GM12878 (cell line): Measurements from ENCODE around the gene STEAP2. TPM values are rescaled to one million over a fixed set of nuclear protein-coding genes. Genes with fewer than 3 reads are reported as not detected.

Source experiments
- ATAC-seq: fragments of 200-7000 bp; cut with Tn5 transposase; 3 replicates; pipeline ENCODE4 v1.9.1; 2020; ENCODE audit warnings: mild to moderate bottlenecking, moderate library complexity
- BruUV-seq: library from RNA; stranded (reverse); fragments of 400-500 nt; replicated peaks from 2 replicates; lab custom pipeline; 2021; lab: Mats Ljungman, UMichigan
- CTCF ChIA-PET: fragments of 300-600 bp; sonication (Branson Sonifier 250); formaldehyde crosslinking; extraction: SDS; loops from one replicate; lab custom pipeline; 2021; ENCODE audit warnings: inconsistent platforms; lab: Yijun Ruan, JAX
- POLR2A ChIA-PET: fragments of 350-600 bp; formaldehyde crosslinking; extraction: SDS; loops from one replicate; lab custom pipeline; 2021; ENCODE audit warnings: inconsistent platforms; lab: Charles Lee
- RAD21 ChIA-PET: fragments of 300-600 bp; sonication (Branson Sonifier 250); formaldehyde crosslinking; loops from one replicate; lab custom pipeline; 2023; ENCODE audit warnings: antibody characterized with exemption; ENCODE audit not compliant: unreplicated experiment; lab: Charles Lee
- SMC1A ChIA-PET: fragments of 300-600 bp; sonication (Branson Sonifier 250); formaldehyde crosslinking; loops from one replicate; lab custom pipeline; 2023; ENCODE audit not compliant: unreplicated experiment, uncharacterized antibody; lab: Charles Lee
- DNase-seq: peaks from one replicate; pipeline ENCODE4 v3.0.0-alpha.2; 2011; ENCODE audit warnings: low read depth, low spot score
- FAIRE-seq: peaks from 3 replicates; lab custom pipeline; 2011; peaks lifted over from hg19 to GRCh38; lab: Jason Lieb, UNC
- H2AFZ ChIP-seq: 2 replicates; pipeline ENCODE4 v1.6.0; 2011; ENCODE audit warnings: low read depth, low read length, control low read depth; ENCODE audit not compliant: control insufficient read depth
- H3K27ac ChIP-seq: 2 replicates; pipeline ENCODE4 v1.5.1; 2011; ENCODE audit warnings: control low read depth; ENCODE audit not compliant: control insufficient read depth, insufficient read depth
- H3K27me3 ChIP-seq, 2 experiments: replicated peaks in 1 of 2; 2 replicates each; pipeline versions ENCODE4 v1.6.0 to v1.6.1; 2011; ENCODE audit warnings: low read length in 1 of 2; ENCODE audit not compliant: control insufficient read depth in 2 of 2, insufficient read depth in 2 of 2
- H3K36me3 ChIP-seq, 2 experiments: 2 replicates each; pipeline ENCODE4 v1.5.1; 2011; ENCODE audit warnings: low read length in 1 of 2; ENCODE audit not compliant: control insufficient read depth in 2 of 2, insufficient read depth in 2 of 2
- H3K4me1 ChIP-seq: 2 replicates; pipeline ENCODE4 v1.6.1; 2011; ENCODE audit warnings: mild to moderate bottlenecking, low read length, moderate library complexity, mixed read lengths; ENCODE audit not compliant: control insufficient read depth, insufficient read depth
- H3K4me2 ChIP-seq: 2 replicates; pipeline ENCODE4 v1.6.0; 2011; ENCODE audit warnings: control low read depth; ENCODE audit not compliant: control insufficient read depth, insufficient read depth
- H3K4me3 ChIP-seq: fragments of 200-600 bp; sonication (generic); 2 replicates; pipeline ENCODE4 v1.5.1; 2016
- H3K79me2 ChIP-seq: 2 replicates; pipeline ENCODE4 v1.6.0; 2011; ENCODE audit warnings: low read length; ENCODE audit not compliant: control insufficient read depth, insufficient read depth
- H3K9ac ChIP-seq: 2 replicates; pipeline ENCODE4 v1.8.0; 2011; ENCODE audit warnings: low read length, control low read depth, mixed read lengths; ENCODE audit not compliant: control insufficient read depth, insufficient read depth
- H3K9me3 ChIP-seq: replicated peaks from 3 replicates; pipeline ENCODE4 v1.5.1; 2011; ENCODE audit warnings: mild to moderate bottlenecking, low read length; ENCODE audit not compliant: control insufficient read depth, insufficient read depth
- H4K20me1 ChIP-seq: 2 replicates; pipeline ENCODE4 v1.6.0; 2011; ENCODE audit not compliant: control insufficient read depth, insufficient read depth
- CHD1 ChIP-seq: IDR thresholded peaks from 2 replicates; pipeline ENCODE4 v1.6.1; 2012; ENCODE audit warnings: low read depth, low read length, improper control_type of control experiment
- RELB ChIP-seq: fragments of 450-650 bp; IDR thresholded peaks from 2 replicates; pipeline ENCODE4 v1.6.1; 2017; ENCODE audit warnings: low read depth, mild to moderate bottlenecking, moderate library complexity
- SMARCA5 ChIP-seq: fragments of 450-650 bp; IDR thresholded peaks from 2 replicates; pipeline ENCODE4 v1.6.1; 2017; ENCODE audit warnings: mild to moderate bottlenecking
- WGBS: methylation state at CpG from one replicate; pipeline ENCODE4 v1.1.6; 2016; ENCODE audit warnings: low lambda C conversion rate; ENCODE audit not compliant: insufficient replicate concordance, insufficient coverage; ENCODE audit errors: missing lambda C conversion rate; 5-methylcytosine and 5-hydroxymethylcytosine counted together
- in situ Hi-C: fragments of 300-500 bp; cut with MboI; formaldehyde crosslinking; loops from 9 replicates; pipeline ENCODE4 v1.14.3; 2018; ENCODE audit warnings: mixed read lengths
- intact Hi-C: fragments of 100-400 bp; cut with micrococcal nuclease; formaldehyde crosslinking; loops from one replicate; pipeline ENCODE4 v1.14.2; 2022; ENCODE audit not compliant: unreplicated experiment
- polyA plus RNA-seq, 11 experiments: library from polyadenylated mRNA; depleted of rRNA in 4 of 11; unstranded in 6 of 11; stranded (reverse) in 5 of 11; fragments of >200 nt; fragmentation: Nextera tagmentation in 4 of 11; fragmentation: Illumina TruSeq in 1 of 11; extraction: Ambion mirVana in 4 of 11; extraction: Trizol in 1 of 11; gene quantifications; 1 replicate in 1 of 11; 2 replicates in 10 of 11; pipeline versions ENCODE4 v1.2.1 to v1.2.3, GENCODE V29; 2011 to 2016; ENCODE audit warnings: inconsistent platforms in 2 of 11, missing spikeins in 2 of 11, low read depth in 1 of 11
- total RNA-seq, 4 experiments: library from RNA; depleted of rRNA in 3 of 4; stranded (reverse); fragments of >200 nt in 3 of 4; fragmentation: Illumina TruSeq in 1 of 4; extraction: Trizol in 1 of 4; gene quantifications; 2 replicates each; pipeline versions ENCODE4 v1.2.1 to v1.2.3, GENCODE V29; 2013 to 2021

STEAP2 gene
- total and polyA plus RNA-seq, 10 of the 15 experiments (the other 5 are each of a cell fraction or from before 2014, with no cell fraction given) = 0.64 to 17.6 (median 1.8) TPM

GRCh38 chr7:90172624-90173023 lies 38.9 kb upstream of the STEAP2 start:
- ATAC-seq = no peak; the same call in 2 of the 3 replicates
- no peaks in the 10 kb centered on the region for H3K36me3 ChIP-seq
- H3K4me2 ChIP-seq = no peak overlapping the region
- no peak overlapping the region for H3K27ac ChIP-seq
- no TSS peak for BruUV-seq
- no peaks in the 10 kb centered on the region for H3K27me3 ChIP-seq
- no peak overlapping the region for H3K4me3 ChIP-seq
- no peak for TF ChIP-seq CHD1
- TF ChIP-seq SMARCA5 = peak; percentile 11; the same call in 1 of the 2 replicates
- no peak for TF ChIP-seq RELB
- TF ChIP-seq, all 136 proteins: peak for 1
- ChIA-PET SMC1A (interaction anchor here (0.6 to 7.8 kb wide), 18 partner anchors 8 to 272 kb away, joined by 3 to 58 read pairs (median 5); partner anchors contain the start of genes CFAP69, STEAP1 and STEAP2), POLR2A (interaction anchor here (1.0 to 2.3 kb wide), 6 partner anchors 16 to 71 kb away, joined by 3 to 12 read pairs (median 3); partner anchors contain the start of gene STEAP2), RAD21 (interaction anchor here (0.8 to 3.9 kb wide), 6 partner anchors 10 to 70 kb away, joined by 3 to 24 read pairs (median 4); partner anchors contain the start of gene STEAP2), CTCF (interaction anchor here (0.9 to 1.6 kb wide), 3 partner anchors 18 to 71 kb away, joined by 4 to 7 read pairs (median 5); partner anchors contain the start of gene STEAP1)
- WGBS = 68% methylated on average over 6 of the region's 6 CpGs
- H3K9ac ChIP-seq = no peak overlapping the region
- intact Hi-C loops = loop anchor here (2.0 kb wide), 1 partner anchor 16 kb away; no protein-coding TSS in a partner anchor
- FAIRE-seq (no peak), DNase-seq (no peak)
- H3K79me2 ChIP-seq = no peaks in the 10 kb centered on the region
- no peaks in the 10 kb centered on the region for H3K4me1 ChIP-seq
- in situ Hi-C loops = loop anchor here (5.0 kb wide), 1 partner anchor 70 kb away; no protein-coding TSS in a partner anchor
- no peak overlapping the region for H2AFZ ChIP-seq
- H4K20me1 ChIP-seq = no peaks in the 10 kb centered on the region
- peaks cover 13% of the 10 kb centered on the region; the same call in 2 of the 3 replicates for H3K9me3 ChIP-seq
